ENCODE data around the gene EMC6.
"Not testable (repeated sequence)": the region's sequence is repeated elsewhere in the genome, so short reads cannot be mapped to it uniquely, and the experiment has no call there.

Gene EMC6

GRCh38 chr17:3698139-3698538 is 29.5 kb downstream of the EMC6 start:
- Histone ChIP-seq H3K27ac (no peak overlapping the region), H3K36me3 (peaks cover 9% of the 10 kb centered on the region), H3K4me3 (no peak overlapping the region), H3K27me3 (0 out of 2 replicates have a peak, but pooled peaks cover 6% of the 10 kb centered on the region), H3K9ac (no peak overlapping the region), H3K9me3 (peaks cover 21% of the 10 kb centered on the region), H3K4me2 (no peak overlapping the region), H3K4me1 (peaks cover 39% of the 10 kb centered on the region), H4K20me1 (peaks cover 12% of the 10 kb centered on the region; the same call in 1 of the 2 replicates)
- TF ChIP-seq Cebpa-rat (IDR thresholded peaks at IDR 0.05), result no peak

GRCh38 chr17:3699951-3700350 is 31.3 kb downstream of the EMC6 start:
- Histone ChIP-seq H3K4me2 (no peak overlapping the region), H4K20me1 (0 out of 2 replicates have a peak, but pooled peaks cover under 1% of the 10 kb centered on the region), H3K27ac (no peak overlapping the region), H3K36me3 (peaks cover 9% of the 10 kb centered on the region), H3K9ac (no peak overlapping the region), H3K4me3 (no peak overlapping the region), H3K27me3 (0 out of 2 replicates have a peak, but pooled peaks cover 2% of the 10 kb centered on the region), H3K9me3 (peaks cover 21% of the 10 kb centered on the region), H3K4me1 (peaks cover 21% of the 10 kb centered on the region)
- no peak for TF ChIP-seq Cebpa-rat (IDR thresholded peaks at IDR 0.05)

- H3K36me3 ChIP-seq, H3K4me1 ChIP-seq, H3K4me3 ChIP-seq, H3K27ac ChIP-seq, H4K20me1 ChIP-seq, H3K9ac ChIP-seq, H3K4me2 ChIP-seq, H3K27me3 ChIP-seq: not testable (repeated sequence)
- H3K9me3 ChIP-seq, result peaks cover 21% of the 10 kb centered on the region
Observed at GRCh38 chr17:3702041-3702539, 33.5 kb downstream of the EMC6 start.

- Histone ChIP-seq H3K27ac (no peak overlapping the region), H3K4me1 (peaks cover 4% of the 10 kb centered on the region), H3K9me3 (peaks cover 10% of the 10 kb centered on the region), H3K4me2 (no peak overlapping the region), H4K20me1 (no peaks in the 10 kb centered on the region), H3K27me3 (no peaks in the 10 kb centered on the region), H3K4me3 (no peak overlapping the region), H3K36me3 (peaks cover 9% of the 10 kb centered on the region), H3K9ac (no peak overlapping the region)
- TF ChIP-seq Cebpa-rat (IDR thresholded peaks at IDR 0.05), result no peak
Observed at GRCh38 chr17:3704931-3705717, 36.5 kb downstream of the EMC6 start.

- H3K27ac ChIP-seq, H3K36me3 ChIP-seq, H3K27me3 ChIP-seq, H3K4me3 ChIP-seq, H3K4me2 ChIP-seq, H3K9ac ChIP-seq, H3K4me1 ChIP-seq, H4K20me1 ChIP-seq: not testable (repeated sequence)
- H3K9me3 ChIP-seq, result peaks cover 10% of the 10 kb centered on the region
Observed at GRCh38 chr17:3705718-3705984, 37.0 kb downstream of the EMC6 start.

GRCh38 chr17:3708366-3708765 is 39.8 kb downstream of the EMC6 start:
- H3K27me3 ChIP-seq, result no peaks in the 10 kb centered on the region
- H3K36me3 ChIP-seq, result peaks cover 18% of the 10 kb centered on the region
- no peak overlapping the region for H3K4me3 ChIP-seq
- no peak overlapping the region for H3K4me2 ChIP-seq
- H3K27ac ChIP-seq, result no peak overlapping the region
- TF ChIP-seq Cebpa-rat (IDR thresholded peaks at IDR 0.05), result no peak
- no peaks in the 10 kb centered on the region for H3K9me3 ChIP-seq
- H3K4me1 ChIP-seq, result peaks cover 35% of the 10 kb centered on the region
- no peak overlapping the region for H3K9ac ChIP-seq
- no peaks in the 10 kb centered on the region for H4K20me1 ChIP-seq

- Histone ChIP-seq H4K20me1 (no peaks in the 10 kb centered on the region), H3K4me3 (no peak overlapping the region), H3K4me2 (peak overlapping the region; percentile 75), H3K9ac (no peak overlapping the region), H3K9me3 (no peaks in the 10 kb centered on the region), H3K27me3 (no peaks in the 10 kb centered on the region), H3K36me3 (peaks cover 42% of the 10 kb centered on the region), H3K4me1 (peaks cover 51% of the 10 kb centered on the region), H3K27ac (no peak overlapping the region; the same call in 1 of the 2 replicates)
- TF ChIP-seq Cebpa-rat (IDR thresholded peaks at IDR 0.05), result no peak
Observed at GRCh38 chr17:3710951-3711383, 42.4 kb downstream of the EMC6 start.

- H3K27ac ChIP-seq, result peak overlapping the region; percentile 58; the same call in 1 of the 2 replicates
- H4K20me1 ChIP-seq, result no peaks in the 10 kb centered on the region
- peak overlapping the region; percentile 40; the same call in 1 of the 2 replicates for H3K9ac ChIP-seq
- H3K9me3 ChIP-seq, result no peaks in the 10 kb centered on the region
- peak overlapping the region; percentile 75 for H3K4me2 ChIP-seq
- H3K4me3 ChIP-seq, result no peak overlapping the region
- no peaks in the 10 kb centered on the region for H3K27me3 ChIP-seq
- TF ChIP-seq Cebpa-rat (IDR thresholded peaks at IDR 0.05), result no peak
- H3K4me1 ChIP-seq, result peaks cover 51% of the 10 kb centered on the region
- peaks cover 61% of the 10 kb centered on the region for H3K36me3 ChIP-seq
Observed at GRCh38 chr17:3712811-3713463, 44.3 kb downstream of the EMC6 start.

- H3K9ac ChIP-seq, result no peak overlapping the region
- H3K9me3 ChIP-seq, result no peaks in the 10 kb centered on the region
- no peak overlapping the region for H3K4me2 ChIP-seq
- no peak for TF ChIP-seq Cebpa-rat (IDR thresholded peaks at IDR 0.05)
- H3K4me3 ChIP-seq, result no peak overlapping the region
- H4K20me1 ChIP-seq, result no peaks in the 10 kb centered on the region
- H3K36me3 ChIP-seq, result peaks cover 85% of the 10 kb centered on the region
- no peak overlapping the region for H3K27ac ChIP-seq
- no peaks in the 10 kb centered on the region for H3K27me3 ChIP-seq
- H3K4me1 ChIP-seq, result peaks cover 54% of the 10 kb centered on the region
Observed at GRCh38 chr17:3715296-3715695, 46.7 kb downstream of the EMC6 start.

GRCh38 chr17:3718201-3718600 is 49.6 kb downstream of the EMC6 start:
- Histone ChIP-seq H3K36me3 (peaks cover 82% of the 10 kb centered on the region), H3K27ac (no peak overlapping the region)

More at GRCh38 chr17:3718201-3718600, 49.6 kb downstream of the EMC6 start:
- Histone ChIP-seq H3K4me1 (peaks cover 49% of the 10 kb centered on the region), H3K4me3 (no peak overlapping the region), H4K20me1 (no peaks in the 10 kb centered on the region), H3K4me2 (no peak overlapping the region), H3K27me3 (no peaks in the 10 kb centered on the region), H3K9ac (no peak overlapping the region), H3K9me3 (no peaks in the 10 kb centered on the region)
- TF ChIP-seq Cebpa-rat (IDR thresholded peaks at IDR 0.05), result no peak

Data from BLaER1 (cell line).